H1 (cell line): ENCODE measurements around the gene CIB4.

Experiments used
- CBX8 ChIP-seq: fragments of 300-800, 300-1000 bp; sonication (generic); IDR thresholded peaks from 2 replicates; pipeline ENCODE4 v1.7.1; 2016; ENCODE audit warnings: low read depth, low read length, borderline replicate concordance
- CHD1 ChIP-seq: IDR thresholded peaks from 2 replicates; pipeline ENCODE4 v1.6.1; 2012; ENCODE audit warnings: low read depth, low read length, improper control_type of control experiment
- CREB1 ChIP-seq: IDR thresholded peaks from 2 replicates; pipeline ENCODE4 v1.6.1; 2012; ENCODE audit warnings: inconsistent platforms
- EZH2 ChIP-seq: fragments of 200-600 bp; sonication (generic); IDR thresholded peaks from 2 replicates; pipeline ENCODE4 v1.7.1; 2012; ENCODE audit warnings: low read depth, mild to moderate bottlenecking, moderate library complexity, low read length, inconsistent platforms; ENCODE audit not compliant: severe bottlenecking
- HDAC2 ChIP-seq, 2 experiments: fragments of 300-600 bp in 1 of 2; sonication (generic) in 1 of 2; IDR thresholded peaks; 2 replicates each; pipeline ENCODE4 v1.6.1; 2011 to 2012; ENCODE audit warnings: low read depth in 2 of 2, low read length in 2 of 2, mild to moderate bottlenecking in 2 of 2, moderate library complexity in 2 of 2, borderline replicate concordance in 1 of 2, inconsistent platforms in 1 of 2
- JUN ChIP-seq: IDR thresholded peaks from 2 replicates; pipeline ENCODE4 v1.6.1; 2011; ENCODE audit warnings: low read depth, mild to moderate bottlenecking, improper control_type of control experiment, low read length
- MAFK ChIP-seq: IDR thresholded peaks from 2 replicates; pipeline ENCODE4 v1.6.1; 2012; ENCODE audit warnings: low read depth, mild to moderate bottlenecking, improper control_type of control experiment, low read length
- POLR2A ChIP-seq, 2 experiments: IDR thresholded peaks; 1 replicate in 1 of 2; 2 replicates in 1 of 2; pipeline ENCODE4 v1.6.1; 2011; ENCODE audit warnings: low read depth in 2 of 2, low read length in 2 of 2, mild to moderate bottlenecking in 2 of 2; ENCODE audit errors: control extremely low read depth in 1 of 2
- POLR2AphosphoS5 ChIP-seq: IDR thresholded peaks from 2 replicates; pipeline ENCODE4 v1.6.1; 2011; ENCODE audit warnings: low read depth, low read length
- SP1 ChIP-seq: IDR thresholded peaks from 2 replicates; pipeline ENCODE4 v1.6.1; 2011; ENCODE audit warnings: low read depth, low read length
- SUZ12 ChIP-seq: fragments of 200-600 bp; sonication (generic); IDR thresholded peaks from 2 replicates; pipeline ENCODE4 v1.6.1; 2012; ENCODE audit warnings: mild to moderate bottlenecking, inconsistent platforms, low read length, moderate library complexity, mixed read lengths
- YY1 ChIP-seq: IDR thresholded peaks from 2 replicates; pipeline ENCODE4 v1.6.1; 2011; ENCODE audit warnings: low read depth, mild to moderate bottlenecking, low read length
- TF ChIP-seq, protein P1 (sequence below), 3 experiments: IDR thresholded peaks; 1 replicate in 2 of 3; 2 replicates in 1 of 3; pipeline versions ENCODE4 v1.5.1 to v1.6.1; 2011; ENCODE audit warnings: low read length in 3 of 3, mild to moderate bottlenecking in 3 of 3, inconsistent platforms in 2 of 3, low read depth in 1 of 3, moderate library complexity in 1 of 3; ENCODE audit not compliant: insufficient read depth in 1 of 3; ENCODE audit errors: control extremely low read depth in 1 of 3
- TF ChIP-seq, protein P2 (sequence below): IDR thresholded peaks from 2 replicates; pipeline ENCODE4 v1.6.1; 2011; ENCODE audit warnings: low read length, improper control_type of control experiment

DNA sequence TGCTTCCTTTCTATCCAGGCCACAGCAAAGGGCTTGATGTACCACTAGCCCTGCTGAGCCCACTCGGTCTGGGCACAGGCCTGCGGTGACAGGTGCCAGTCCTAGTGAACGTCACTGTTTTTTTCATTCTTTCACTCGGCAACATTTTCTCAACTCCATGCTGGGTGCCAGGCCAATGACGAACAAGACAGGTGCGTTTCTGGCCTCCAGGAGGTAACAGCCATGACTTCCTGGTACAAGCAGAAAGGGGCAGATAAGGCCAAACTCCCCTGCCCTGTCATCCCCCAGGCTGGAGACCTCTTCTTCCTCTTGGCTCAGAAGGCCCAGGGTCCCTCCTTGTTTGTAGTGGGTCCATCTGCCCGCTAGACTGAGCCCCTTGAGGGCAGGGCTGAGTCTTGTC lies 107.5 kb downstream of the CIB4 start:
- TF ChIP-seq, protein P1, sequence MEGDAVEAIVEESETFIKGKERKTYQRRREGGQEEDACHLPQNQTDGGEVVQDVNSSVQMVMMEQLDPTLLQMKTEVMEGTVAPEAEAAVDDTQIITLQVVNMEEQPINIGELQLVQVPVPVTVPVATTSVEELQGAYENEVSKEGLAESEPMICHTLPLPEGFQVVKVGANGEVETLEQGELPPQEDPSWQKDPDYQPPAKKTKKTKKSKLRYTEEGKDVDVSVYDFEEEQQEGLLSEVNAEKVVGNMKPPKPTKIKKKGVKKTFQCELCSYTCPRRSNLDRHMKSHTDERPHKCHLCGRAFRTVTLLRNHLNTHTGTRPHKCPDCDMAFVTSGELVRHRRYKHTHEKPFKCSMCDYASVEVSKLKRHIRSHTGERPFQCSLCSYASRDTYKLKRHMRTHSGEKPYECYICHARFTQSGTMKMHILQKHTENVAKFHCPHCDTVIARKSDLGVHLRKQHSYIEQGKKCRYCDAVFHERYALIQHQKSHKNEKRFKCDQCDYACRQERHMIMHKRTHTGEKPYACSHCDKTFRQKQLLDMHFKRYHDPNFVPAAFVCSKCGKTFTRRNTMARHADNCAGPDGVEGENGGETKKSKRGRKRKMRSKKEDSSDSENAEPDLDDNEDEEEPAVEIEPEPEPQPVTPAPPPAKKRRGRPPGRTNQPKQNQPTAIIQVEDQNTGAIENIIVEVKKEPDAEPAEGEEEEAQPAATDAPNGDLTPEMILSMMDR (IDR thresholded peaks at IDR 0.05; ENCODE audit: control extremely low read depth in 1 of 3, insufficient read depth in 1 of 3, low read depth in 1 of 3, low read length in 3 of 3): no peak
- TF ChIP-seq CHD1: no peak
- TF ChIP-seq CREB1: no peak
- no peak for TF ChIP-seq CBX8
- TF ChIP-seq JUN: no peak
- TF ChIP-seq, protein P2, sequence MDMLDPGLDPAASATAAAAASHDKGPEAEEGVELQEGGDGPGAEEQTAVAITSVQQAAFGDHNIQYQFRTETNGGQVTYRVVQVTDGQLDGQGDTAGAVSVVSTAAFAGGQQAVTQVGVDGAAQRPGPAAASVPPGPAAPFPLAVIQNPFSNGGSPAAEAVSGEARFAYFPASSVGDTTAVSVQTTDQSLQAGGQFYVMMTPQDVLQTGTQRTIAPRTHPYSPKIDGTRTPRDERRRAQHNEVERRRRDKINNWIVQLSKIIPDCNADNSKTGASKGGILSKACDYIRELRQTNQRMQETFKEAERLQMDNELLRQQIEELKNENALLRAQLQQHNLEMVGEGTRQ: no peak
- no peak for TF ChIP-seq POLR2A (IDR thresholded peaks at IDR 0.05; ENCODE audit: control extremely low read depth in 1 of 2, low read depth in 2 of 2, low read length in 2 of 2)
- no peak for TF ChIP-seq POLR2AphosphoS5
- no peak for TF ChIP-seq HDAC2 (IDR thresholded peaks at IDR 0.05; ENCODE audit: borderline replicate concordance in 1 of 2, low read depth in 2 of 2, low read length in 2 of 2)
- no peak for TF ChIP-seq MAFK
- TF ChIP-seq SP1: no peak
- no peak for TF ChIP-seq EZH2
- no peak for TF ChIP-seq SUZ12
- TF ChIP-seq YY1: no peak
